HG02973 (cell line): Measurements from ENCODE around the gene TMEM272.
"Not testable (repeated sequence)": the region's sequence is repeated elsewhere in the genome, so short reads cannot be mapped to it uniquely, and the experiment has no call there.

Experiments
- ATAC-seq: cut with Tn5 transposase; IDR thresholded peaks from one replicate; pipeline ENCODE4 v1.9.1; 2021; ENCODE audit warnings: moderate library complexity; ENCODE audit not compliant: unreplicated experiment

Gene TMEM272

GRCh38 chr13:51826606-51827005 is 18.4 kb downstream of the TMEM272 start:
- ATAC-seq, result no peak

DNA sequence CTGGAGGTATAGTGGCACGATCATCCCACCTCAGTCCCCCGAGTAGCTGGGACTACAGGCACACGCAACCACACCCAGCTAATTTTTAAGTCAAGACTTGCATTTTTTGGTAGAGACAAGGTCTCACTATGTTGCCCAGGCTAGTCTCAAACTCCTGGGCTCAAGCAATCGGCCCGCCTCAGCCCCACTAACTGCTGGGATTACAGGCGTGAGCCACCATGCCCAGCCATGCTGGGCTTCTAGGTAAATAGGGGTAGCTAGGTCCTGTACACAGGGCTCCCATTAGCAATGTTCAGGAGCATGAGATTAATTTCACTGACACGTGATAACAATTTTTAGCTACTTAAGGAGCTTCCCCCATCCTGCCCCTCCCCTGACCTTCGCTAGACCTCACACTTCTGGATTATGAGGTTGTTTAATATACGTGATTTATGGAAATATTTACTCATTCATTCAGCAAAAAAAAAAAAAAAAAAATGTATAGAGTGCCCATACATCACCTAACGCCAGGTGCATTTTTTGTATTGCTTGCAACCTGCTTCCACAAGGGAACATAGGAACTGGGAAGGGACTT is 19.2 kb downstream of the TMEM272 start:
- no peak for ATAC-seq

- ATAC-seq, result no peak
These were observed 19.8 kb downstream of the TMEM272 start for GRCh38 chr13:51825165-51825592.

DNA sequence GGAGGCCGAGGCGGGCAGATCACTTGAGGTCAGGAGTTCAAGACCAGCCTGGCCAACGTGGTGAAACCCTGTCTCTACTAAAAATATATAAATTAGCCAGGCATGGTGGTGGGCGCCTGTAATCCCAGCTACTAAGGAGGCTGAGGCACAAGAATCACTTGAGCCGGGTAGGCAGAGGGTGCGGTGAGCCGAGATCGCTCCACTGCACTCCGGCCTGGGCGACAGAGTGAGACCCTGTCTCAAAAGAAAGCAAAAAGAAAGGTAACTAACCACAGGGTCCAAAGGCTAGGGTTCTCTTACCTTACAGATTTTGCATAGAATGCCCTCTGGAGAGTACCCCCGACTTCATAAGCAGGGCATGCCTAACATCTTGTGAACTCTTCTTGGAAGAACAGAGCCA is 20.3 kb downstream of the TMEM272 start:
- not testable (repeated sequence) for ATAC-seq

DNA sequence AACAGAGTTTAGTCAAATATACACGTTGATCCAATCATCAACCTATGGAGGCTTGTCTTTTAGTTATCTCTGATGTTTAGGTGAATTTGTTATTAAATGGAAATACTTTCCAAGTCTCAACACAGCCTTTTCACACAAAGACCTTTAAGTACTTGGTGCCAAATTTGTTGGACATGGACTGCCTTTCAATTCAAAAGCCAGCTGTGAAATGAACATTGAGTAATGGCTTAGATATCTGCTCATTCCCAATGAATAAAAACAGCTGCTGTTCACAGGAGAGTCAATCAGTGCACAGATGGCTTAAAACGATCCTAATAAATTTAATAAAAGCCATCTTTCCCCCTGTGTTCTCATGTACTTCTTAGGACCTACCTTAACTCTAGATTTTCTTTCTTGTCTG is 21.1 kb downstream of the TMEM272 start:
- no peak for ATAC-seq

DNA sequence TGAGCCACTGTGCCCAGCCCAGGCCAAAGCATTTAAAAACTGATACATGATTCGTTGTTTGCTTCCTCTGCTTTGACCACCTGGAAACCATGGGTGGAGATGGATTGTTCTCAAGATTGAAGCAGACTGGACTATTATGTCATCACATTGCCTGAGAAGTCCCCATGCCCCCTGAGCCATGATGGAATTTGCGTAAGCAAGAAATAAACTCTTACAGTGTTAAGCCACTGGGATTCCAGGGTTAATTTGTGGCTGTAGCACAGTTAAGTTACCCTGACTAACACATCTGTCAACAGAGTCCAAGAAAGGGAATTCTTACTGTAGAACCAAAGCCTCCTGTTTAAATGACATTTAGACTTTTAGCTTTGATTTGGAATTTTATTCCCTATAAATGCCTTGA is 21.6 kb downstream of the TMEM272 start:
- ATAC-seq, result no peak

DNA sequence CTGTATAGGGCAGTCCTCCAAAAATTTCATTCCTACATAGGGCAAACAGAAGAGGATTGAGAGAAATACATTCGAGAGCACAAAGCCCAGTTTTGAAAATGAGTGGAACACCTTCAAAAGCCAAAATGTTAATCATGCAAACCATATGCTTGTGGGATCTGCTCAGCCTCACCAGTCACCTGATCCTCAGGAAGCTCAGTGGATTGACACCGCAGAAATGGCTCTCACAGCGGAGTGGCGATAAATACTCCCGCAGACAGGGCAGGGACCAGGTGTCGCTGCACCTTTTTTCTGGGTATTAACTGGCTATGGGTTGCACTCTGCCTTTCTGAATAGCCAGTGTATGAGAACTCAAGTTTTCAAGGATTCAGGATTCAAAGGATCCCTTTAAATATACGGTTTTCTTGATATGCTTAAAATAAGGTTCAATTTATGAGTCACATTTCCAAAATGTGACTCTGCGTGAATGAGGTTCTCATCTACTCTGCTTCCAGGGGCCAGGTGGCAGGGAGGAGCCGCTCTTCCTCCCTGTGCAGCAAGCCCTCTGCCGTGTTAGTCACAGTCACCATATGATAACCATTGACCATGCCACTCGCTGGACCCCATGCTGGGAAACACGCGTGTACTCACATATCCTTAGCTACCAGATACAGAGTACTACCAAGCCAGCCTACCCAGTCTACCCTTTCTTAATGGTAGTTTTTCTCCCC is 22.7 kb downstream of the TMEM272 start:
- no peak for ATAC-seq

DNA sequence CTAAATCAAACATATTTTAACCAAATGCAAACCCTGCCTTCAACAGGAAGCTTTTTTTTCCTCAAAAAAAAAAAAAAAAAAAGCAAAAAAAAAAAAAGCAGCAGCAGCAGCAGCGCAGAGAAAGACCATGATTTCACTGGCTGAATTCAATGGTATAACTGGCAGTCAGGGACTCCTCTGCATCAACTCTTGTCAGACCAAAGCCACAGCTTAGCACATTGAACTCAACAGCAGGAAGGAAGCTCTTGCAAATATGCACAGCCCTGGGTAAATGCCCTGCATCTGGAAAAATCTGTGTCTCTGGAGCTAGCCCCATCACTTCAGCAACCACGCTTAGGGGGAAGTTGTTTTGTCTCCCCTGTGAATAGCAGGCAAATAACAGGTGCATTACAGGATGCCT is 23.4 kb downstream of the TMEM272 start:
- ATAC-seq, result no peak

DNA sequence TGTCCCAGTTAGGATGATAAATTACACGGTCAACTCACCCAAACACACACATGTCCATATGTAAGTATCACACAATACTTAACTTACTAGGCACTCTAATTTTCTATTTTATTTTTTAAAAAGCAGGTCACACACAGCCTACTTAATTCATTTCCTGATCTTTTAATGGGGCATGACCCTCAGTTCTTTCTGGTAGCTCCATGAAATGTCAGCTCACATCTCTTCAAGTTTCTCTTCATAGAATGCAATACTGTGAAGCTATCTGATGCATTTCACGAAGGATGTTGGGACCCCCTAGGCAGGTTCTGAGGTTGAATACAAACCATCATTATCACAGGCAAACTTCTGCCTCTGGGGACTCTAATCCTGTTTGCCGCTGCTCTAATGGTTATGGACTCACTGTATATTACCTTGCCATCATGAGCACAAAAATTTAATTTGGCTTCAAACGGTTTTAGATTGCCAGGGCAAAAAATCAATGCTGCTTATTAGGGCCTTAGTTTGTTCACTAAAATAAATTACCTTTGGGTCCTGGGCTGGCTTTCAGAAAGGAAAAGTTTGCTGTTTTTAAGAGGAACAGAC is 24.9 kb downstream of the TMEM272 start:
- no peak for ATAC-seq

- ATAC-seq, result no peak
These were observed 25.4 kb downstream of the TMEM272 start for GRCh38 chr13:51819544-51819943.

DNA sequence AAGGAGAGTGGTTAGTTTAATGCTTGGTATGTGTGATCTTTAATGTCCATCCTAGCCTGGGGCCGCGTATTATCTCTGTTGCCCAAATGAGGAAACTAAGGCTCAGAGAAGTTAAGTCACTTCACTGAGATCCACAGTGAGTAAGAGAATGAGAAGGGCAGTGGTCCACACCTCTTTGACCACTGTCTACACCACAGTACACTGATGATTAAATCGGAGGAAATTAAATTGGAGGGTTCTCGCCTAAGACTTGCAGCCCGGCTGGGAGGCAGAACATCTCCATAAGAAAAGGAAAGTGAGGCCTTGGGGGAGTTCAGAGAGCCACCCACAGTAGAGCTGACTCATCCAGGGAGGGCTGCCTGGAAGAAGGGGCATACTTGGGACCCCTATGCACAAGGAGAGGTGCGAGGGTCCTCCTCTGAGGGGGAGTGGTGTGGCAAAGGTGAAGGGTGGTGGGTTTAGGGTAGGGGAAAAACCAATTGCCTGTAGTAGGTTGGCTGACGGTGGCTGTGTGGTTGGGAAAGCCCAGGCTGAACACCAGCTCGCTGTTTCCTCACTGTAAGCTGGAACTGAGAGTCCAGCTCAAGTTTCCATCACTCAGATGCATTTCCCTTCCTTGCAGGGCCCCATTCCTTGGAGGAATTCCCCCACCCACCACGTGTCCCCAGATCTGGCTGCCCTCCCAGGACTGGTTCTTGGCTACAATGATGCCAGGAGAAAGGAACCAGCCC is 26.0 kb downstream of the TMEM272 start:
- ATAC-seq, result peak; percentile 52

GRCh38 chr13:51818276-51818675 is 26.7 kb downstream of the TMEM272 start:
- ATAC-seq, result no peak

DNA sequence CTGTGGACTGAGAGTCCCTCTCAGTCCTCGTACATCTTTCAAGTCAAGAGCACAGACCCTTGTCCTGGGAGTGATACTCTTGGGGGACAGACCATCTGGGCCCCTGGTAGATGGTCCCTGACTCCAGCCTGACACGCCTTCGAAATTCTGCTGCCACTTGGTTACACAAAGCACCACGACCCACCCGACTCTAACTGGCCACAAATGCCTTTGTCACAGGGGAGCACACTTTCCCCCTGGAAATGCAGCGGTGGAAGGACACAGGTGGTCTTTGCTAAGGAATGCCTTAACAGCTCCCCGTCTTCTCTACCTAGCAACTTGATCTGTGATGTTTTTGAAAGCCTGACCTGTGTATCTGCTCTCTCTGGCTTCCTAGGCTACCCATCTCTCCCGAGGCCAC is 27.3 kb downstream of the TMEM272 start:
- no peak for ATAC-seq

DNA sequence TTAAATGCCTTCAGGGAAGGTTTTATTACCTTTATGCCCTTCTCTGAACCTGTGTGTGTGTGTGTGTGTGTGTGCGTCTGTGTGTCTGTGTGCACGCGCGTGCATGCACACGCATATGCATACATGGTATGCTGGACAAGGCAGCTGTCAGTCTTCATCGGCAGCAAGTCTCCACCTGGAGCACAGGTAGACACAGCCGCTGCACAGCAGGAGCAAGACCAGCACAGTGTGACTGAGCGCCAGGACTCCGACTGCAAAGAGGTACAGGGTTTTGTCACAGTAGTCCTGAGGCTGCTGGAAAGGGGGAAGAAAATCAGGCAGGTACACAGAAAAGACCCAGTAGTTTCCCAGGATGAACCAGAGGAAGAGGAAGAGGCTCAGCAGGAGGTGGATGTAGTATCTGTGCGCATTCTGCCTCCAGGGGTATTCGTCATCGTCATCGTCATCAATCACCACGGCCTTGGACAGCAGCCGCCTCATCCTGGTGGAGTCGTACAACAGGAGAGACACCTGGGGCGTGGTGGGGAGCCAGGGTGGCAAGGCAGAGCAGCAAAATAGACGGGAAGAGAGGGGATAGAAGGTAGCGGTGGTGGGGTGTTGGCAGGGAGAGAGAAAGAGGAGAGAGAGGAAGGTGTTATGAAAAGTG is 28.2 kb downstream of the TMEM272 start:
- no peak for ATAC-seq

DNA sequence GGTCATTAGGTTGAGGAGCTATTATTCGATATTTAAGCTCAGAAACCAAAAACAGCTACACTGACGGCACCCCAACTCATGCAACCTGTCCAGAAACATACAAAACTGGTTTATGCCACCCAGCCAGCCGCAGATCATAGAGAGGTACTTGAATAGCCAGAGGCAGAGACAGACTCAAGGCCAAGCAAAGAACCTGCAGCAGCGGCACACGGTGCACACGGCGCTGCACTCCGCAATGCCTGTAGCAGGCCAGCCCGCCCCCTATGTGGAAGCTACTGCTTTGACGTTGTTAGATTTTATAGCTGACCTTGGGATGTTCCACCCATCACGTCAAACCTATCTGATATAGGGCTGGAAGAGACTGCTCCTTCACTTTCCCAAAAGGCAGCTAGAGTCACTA is 29.1 kb downstream of the TMEM272 start:
- no peak for ATAC-seq

DNA sequence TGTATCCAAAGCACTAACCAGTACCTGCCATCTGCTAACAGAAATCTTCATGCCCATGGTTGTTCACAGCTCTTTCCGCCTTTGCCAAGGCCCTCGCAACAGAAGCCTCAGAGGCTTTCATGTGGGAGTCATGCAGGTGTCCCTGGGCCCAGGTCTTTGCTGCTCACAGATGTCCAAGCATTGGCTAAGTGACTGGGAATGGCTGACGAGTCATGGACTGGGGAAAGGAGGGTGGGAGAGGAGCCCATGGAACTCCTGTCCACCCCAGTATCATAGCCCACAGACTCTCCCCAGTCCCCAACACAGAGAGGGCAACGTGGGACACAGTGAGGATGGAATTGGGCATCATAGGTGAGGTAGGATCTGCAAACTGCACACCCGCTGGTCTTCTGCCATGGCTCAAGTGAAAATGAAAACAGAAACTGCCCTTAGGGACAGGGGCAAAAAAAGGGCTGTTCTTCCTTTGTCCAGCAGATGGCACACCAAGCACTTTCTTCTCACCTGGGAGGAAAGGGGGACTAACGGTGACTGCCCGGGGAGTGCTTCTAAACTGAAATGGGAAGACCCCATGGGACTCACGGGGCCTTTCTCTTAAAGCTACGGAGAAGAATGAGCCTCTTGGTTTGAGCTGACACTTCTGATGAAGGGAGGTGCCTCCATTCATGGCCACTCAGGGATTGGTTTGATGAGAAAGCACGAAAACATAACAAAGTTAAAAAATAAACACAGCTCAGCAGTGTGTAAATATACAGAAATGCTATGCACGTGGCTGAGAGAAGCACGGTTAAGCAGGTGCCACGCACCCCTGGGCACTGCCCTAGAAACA is 29.9 kb downstream of the TMEM272 start:
- peak; percentile 65 for ATAC-seq

DNA sequence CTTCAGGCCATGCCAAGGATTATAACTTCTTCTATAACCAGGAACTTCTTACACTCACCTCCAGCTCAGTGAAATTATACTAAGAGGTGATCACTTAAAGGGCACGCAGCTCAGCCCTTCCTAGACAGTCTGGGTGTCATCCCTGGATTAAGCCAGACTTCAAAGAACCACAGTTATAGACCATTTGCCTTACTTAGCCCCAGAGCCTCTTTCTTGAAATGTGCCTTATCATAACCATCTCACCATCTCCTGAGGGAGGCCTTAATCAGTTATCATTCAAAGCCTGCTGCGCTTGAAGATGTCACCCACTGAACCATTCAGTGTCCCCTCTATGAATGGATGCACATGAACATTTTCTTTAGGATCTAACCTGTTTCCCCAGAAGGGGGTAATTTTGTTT is 30.9 kb downstream of the TMEM272 start:
- ATAC-seq, result no peak

GRCh38 chr13:51811920-51812451 is 33.0 kb downstream of the TMEM272 start:
- no peak for ATAC-seq

DNA sequence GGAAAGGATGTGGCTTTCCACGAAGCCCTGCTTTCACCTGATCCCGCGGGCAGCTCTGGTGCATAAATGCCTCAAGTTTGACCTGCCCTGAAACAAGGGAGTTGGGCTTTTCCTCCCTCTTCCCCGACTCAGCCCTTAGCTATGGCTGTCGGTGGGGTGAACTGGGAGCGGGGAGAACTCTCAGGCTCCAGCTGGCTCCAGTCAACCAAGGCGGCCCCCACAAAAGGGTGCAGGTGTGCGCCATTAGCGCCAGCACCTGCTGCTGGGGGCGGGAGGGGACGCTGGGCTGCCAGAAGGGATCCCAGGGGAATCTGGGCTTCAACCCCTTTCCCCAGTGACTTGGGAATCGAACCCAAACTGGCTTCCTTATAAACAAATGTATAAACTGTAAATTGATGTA is 33.9 kb downstream of the TMEM272 start:
- no peak for ATAC-seq

GRCh38 chr13:51808811-51809210 is 36.2 kb downstream of the TMEM272 start:
- ATAC-seq, result no peak
